Activated CD8-positive, alpha-beta memory T cell treated with anti-CD3 and anti-CD28 coated beads for 48 hours (primary cell): ENCODE measurements around the gene RAB31.

ENCODE experiments used
- DNase-seq, 3 experiments: peaks; one replicate each; pipeline ENCODE4 v3.0.0-alpha.2; 2020; ENCODE audit warnings: low read depth in 2 of 3, low spot score in 2 of 3

RAB31 gene

GRCh38 chr18:9691235-9691634, 16.9 kb upstream of the RAB31 start:
- DNase-seq: no peak

GRCh38 chr18:9694174-9694573, 13.9 kb upstream of the RAB31 start:
- DNase-seq: no peak

GRCh38 chr18:9694952-9695495, 13.1 kb upstream of the RAB31 start:
- DNase-seq: no peak

GRCh38 chr18:9695605-9696004, 12.5 kb upstream of the RAB31 start:
- no peak for DNase-seq

- DNase-seq: no peak
These were observed 12.0 kb upstream of the RAB31 start for GRCh38 chr18:9696112-9696511.

GRCh38 chr18:9696701-9697100, 11.4 kb upstream of the RAB31 start:
- DNase-seq: no peak

GRCh38 chr18:9697121-9697520, 11.0 kb upstream of the RAB31 start:
- no peak for DNase-seq

- no peak for DNase-seq
These were observed 9.6 kb upstream of the RAB31 start for GRCh38 chr18:9698497-9698896.

GRCh38 chr18:9700261-9700796, 7.8 kb upstream of the RAB31 start:
- DNase-seq: no peak

- no peak for DNase-seq
These were observed 6.3 kb upstream of the RAB31 start for GRCh38 chr18:9701609-9702349.

- no peak for DNase-seq
These were observed 3.6 kb upstream of the RAB31 start for GRCh38 chr18:9704233-9705118.

- DNase-seq: no peak
These were observed 2.8 kb upstream of the RAB31 start for GRCh38 chr18:9705183-9705829.

GRCh38 chr18:9706081-9706935, 1.8 kb upstream of the RAB31 start:
- no peak for DNase-seq

- DNase-seq: no peak
These were observed 582 bp upstream of the RAB31 start for GRCh38 chr18:9707381-9708056.

GRCh38 chr18:9708434-9709303, 568 bp downstream of the RAB31 start:
- DNase-seq: no peak

- no peak for DNase-seq
These were observed 1.3 kb downstream of the RAB31 start for GRCh38 chr18:9709304-9709877.

GRCh38 chr18:9710037-9710436, 1.9 kb downstream of the RAB31 start:
- DNase-seq: no peak

GRCh38 chr18:9711361-9712129, 3.4 kb downstream of the RAB31 start:
- no peak for DNase-seq
